K562 (cell line): ENCODE data around the gene MAGEA1. TPM values are rescaled to one million over a fixed set of nuclear protein-coding genes. Genes with fewer than 3 reads are reported as not detected.

Experiments
- FOS ChIP-seq: IDR thresholded peaks from 3 replicates; pipeline ENCODE4 v1.6.1; 2011; ENCODE audit not compliant: insufficient read length; ENCODE audit errors: extremely low read depth
- FOXK2 ChIP-seq, 2 experiments: fragments of 450-650 bp; IDR thresholded peaks in 1 of 2; conservative IDR thresholded peaks in 1 of 2; 2 replicates each; pipeline ENCODE4 v1.6.1; 2016; ENCODE audit warnings: low read depth in 2 of 2, mild to moderate bottlenecking in 1 of 2
- NR2C2 ChIP-seq, 2 experiments: fragments of 200-800 bp in 1 of 2; sonication (Bioruptor generic) in 1 of 2; sonication (generic) in 1 of 2; formaldehyde crosslinking in 1 of 2; IDR thresholded peaks; 2 replicates each; pipeline versions ENCODE4 v1.6.1 to v1.8.0; 2016 to 2022; ENCODE audit warnings: mild to moderate bottlenecking in 1 of 2, missing compliant biosample characterization in 1 of 2, missing genetic modification characterization in 1 of 2, missing genetic modification reagents in 1 of 2
- RBM22 ChIP-seq: fragments of 200-400 bp; formaldehyde crosslinking; IDR thresholded peaks from 2 replicates; pipeline ENCODE4 v1.6.1; 2018; ENCODE audit warnings: low read length, low read depth; ENCODE audit not compliant: poor library complexity, severe bottlenecking
- ZNF609 ChIP-seq: sonication (generic); formaldehyde crosslinking; IDR thresholded peaks from 2 replicates; pipeline ENCODE4 v1.8.1; 2023; ENCODE audit warnings: missing genetic modification reagents, mild to moderate bottlenecking, borderline replicate concordance
- ZNF77 ChIP-seq: fragments of 250-450 bp; sonication (Bioruptor Pico); IDR thresholded peaks from 2 replicates; pipeline ENCODE4 v1.5.0; 2020
- polyA plus RNA-seq, 8 experiments: library from polyadenylated mRNA; depleted of rRNA in 4 of 8; stranded (reverse) in 5 of 8; unstranded in 3 of 8; fragments of >200 nt; fragmentation: Nextera tagmentation in 2 of 8; fragmentation: Illumina TruSeq in 1 of 8; extraction: Ambion mirVana in 2 of 8; extraction: Trizol in 1 of 8; gene quantifications; 2 replicates each; pipeline versions ENCODE4 v1.2.1 to v1.2.3, GENCODE V29; 2011 to 2014; ENCODE audit warnings: inconsistent platforms in 1 of 8, missing spikeins in 1 of 8
- total RNA-seq, 7 experiments: library from RNA; depleted of rRNA in 6 of 7; stranded (reverse); fragments of >200 nt in 6 of 7; fragmentation: Illumina TruSeq in 2 of 7; extraction: Trizol in 2 of 7; gene quantifications; 2 replicates each; pipeline versions ENCODE4 v1.2.1 to v1.2.3, GENCODE V29; 2011 to 2021; ENCODE audit warnings: low replicate concordance in 1 of 7
- TF ChIP-seq, protein P1 (sequence below), 2 experiments: fragments of 450-650 bp; IDR thresholded peaks; 2 replicates each; pipeline ENCODE4 v1.6.1; 2016; ENCODE audit warnings: mild to moderate bottlenecking in 2 of 2, borderline replicate concordance in 1 of 2, low read depth in 1 of 2, moderate library complexity in 1 of 2
- TF ChIP-seq, protein P2 (sequence below): fragments of 450-650 bp; conservative IDR thresholded peaks from 2 replicates; pipeline ENCODE4 v1.6.1; 2016; ENCODE audit warnings: missing genetic modification characterization, low read depth, mild to moderate bottlenecking, control low read depth, missing compliant biosample characterization

The MAGEA1 gene
- total and polyA plus RNA-seq, 9 of the 15 experiments (the other 6 are each of a cell fraction or from before 2014, with no cell fraction given) = 10.2 to 57.9 (median 44.1) TPM

DNA sequence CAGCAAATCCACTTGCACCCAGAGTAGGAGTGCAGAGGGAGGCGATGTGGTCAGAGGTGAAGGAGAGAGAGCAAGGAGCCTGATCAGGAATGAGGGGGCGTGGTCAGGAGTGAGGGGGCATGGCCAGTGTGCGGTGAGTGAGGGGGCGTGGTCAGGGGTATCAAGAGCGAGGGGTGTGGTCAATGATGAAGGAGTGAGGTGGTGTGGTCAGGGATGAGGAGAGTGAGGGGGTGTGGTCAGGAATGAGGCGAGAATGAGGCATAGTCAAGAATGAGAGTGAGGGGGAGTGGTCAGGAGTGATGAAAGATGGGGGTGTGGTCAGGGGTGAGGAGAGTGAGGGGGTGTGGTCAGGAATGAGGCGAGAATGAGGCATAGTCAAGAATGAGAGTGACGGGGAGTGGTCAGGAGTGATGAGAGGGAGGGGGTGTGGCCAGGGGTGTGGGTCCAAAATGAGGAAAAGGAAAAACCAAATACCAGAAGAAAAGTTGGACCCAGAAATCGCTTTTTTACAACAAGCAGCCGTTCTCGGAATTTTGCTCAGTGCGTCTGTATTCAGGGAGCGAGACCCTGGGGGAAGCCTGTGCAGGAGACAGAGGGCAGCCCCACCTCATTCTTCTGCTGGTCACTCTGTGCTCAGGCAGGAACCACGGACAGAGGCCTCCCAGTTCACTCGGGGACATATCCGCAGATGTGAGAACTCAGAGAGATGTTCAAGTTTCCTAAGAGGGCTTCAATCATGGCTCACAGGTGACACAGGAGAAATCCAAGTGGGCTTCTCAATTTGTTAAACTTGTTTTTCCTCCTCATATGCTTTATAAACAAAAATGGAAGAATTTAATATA lies 47.5 kb downstream of the MAGEA1 start (continued):
- TF ChIP-seq, protein P1, sequence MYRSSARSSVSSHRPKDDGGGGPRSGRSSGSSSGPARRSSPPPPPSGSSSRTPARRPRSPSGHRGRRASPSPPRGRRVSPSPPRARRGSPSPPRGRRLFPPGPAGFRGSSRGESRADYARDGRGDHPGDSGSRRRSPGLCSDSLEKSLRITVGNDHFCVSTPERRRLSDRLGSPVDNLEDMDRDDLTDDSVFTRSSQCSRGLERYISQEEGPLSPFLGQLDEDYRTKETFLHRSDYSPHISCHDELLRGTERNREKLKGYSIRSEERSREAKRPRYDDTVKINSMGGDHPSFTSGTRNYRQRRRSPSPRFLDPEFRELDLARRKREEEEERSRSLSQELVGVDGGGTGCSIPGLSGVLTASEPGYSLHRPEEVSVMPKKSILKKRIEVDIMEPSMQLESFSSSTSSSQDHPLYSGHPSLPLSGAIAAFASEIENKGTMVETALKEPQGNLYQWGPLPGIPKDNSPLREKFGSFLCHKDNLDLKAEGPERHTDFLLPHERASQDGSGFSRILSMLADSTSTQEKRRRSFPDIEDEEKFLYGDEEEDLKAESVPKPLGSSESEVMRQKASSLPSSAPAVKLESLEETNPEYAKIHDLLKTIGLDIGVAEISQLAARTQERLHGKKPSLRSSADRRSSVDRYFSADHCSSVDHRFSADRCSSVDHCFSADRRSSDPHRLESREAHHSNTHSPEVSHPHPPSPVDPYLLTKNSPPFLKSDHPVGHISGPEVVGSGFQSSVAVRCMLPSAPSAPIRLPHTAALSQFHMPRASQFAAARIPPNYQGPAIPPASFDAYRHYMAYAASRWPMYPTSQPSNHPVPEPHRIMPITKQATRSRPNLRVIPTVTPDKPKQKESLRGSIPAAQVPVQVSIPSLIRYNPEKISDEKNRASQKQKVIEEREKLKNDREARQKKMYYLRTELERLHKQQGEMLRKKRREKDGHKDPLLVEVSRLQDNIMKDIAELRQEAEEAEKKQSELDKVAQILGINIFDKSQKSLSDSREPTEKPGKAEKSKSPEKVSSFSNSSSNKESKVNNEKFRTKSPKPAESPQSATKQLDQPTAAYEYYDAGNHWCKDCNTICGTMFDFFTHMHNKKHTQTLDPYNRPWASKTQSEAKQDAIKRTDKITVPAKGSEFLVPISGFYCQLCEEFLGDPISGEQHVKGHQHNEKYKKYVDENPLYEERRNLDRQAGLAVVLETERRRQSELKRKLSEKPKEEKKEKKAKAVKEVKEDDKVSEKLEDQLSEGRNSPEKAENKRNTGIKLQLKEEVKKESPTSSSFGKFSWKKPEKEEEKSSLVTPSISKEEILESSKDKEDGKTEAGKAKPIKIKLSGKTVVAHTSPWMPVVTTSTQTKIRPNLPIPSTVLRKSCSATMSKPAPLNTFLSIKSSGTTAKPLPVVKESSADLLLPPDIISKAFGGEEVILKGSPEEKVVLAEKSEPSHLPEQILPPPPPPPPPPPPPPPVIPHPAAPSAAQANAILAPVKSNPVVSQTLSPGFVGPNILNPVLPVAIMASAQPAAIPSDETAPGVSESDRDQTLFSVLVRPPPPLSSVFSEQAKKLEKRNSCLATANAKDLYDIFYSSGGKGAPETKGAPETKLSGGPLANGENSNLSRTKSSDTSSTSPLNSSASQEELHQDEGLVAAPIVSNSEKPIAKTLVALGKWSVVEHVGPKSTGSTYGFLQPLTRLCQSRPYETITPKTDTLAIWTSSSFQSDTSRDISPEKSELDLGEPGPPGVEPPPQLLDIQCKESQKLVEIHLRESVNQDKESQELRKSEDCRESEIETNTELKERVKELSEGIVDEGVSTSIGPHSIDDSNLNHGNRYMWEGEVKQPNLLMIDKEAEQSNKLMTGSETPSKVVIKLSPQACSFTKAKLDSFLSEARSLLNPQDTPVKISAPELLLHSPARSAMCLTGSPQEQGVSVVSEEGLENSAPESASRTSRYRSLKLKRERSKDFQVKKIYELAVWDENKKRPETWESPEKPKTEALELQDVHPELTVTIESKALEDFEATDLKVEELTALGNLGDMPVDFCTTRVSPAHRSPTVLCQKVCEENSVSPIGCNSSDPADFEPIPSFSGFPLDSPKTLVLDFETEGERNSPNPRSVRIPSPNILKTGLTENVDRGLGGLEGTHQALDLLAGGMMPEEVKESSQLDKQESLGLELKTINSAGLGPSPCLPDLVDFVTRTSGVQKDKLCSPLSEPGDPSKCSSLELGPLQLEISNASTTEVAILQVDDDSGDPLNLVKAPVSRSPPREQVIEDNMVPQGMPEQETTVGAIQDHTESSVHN (IDR thresholded peaks at IDR 0.05; ENCODE audit: borderline replicate concordance in 1 of 2, low read depth in 1 of 2) = 0 out of 4 replicates have a peak, but pooled peaks of 1 of the 2 experiments have one; percentile 48
- TF ChIP-seq ZNF77 (no peak), NR2C2 (CRISPR knock-in tag; IDR thresholded peaks at IDR 0.05) (no peak), NR2C2 (tag; IDR thresholded peaks at IDR 0.05) (0 out of 2 replicates have a peak, but pooled peaks have one; percentile 17), FOXK2 (conservative IDR thresholded peaks at IDR 0.05 in 1 of 2, IDR thresholded peaks at IDR 0.05 in 1 of 2; ENCODE audit: low read depth in 2 of 2) (peak; percentile 74 to 75), FOS (no peak), RBM22 (no peak), ZNF609 (CRISPR knock-in tag) (no peak)
- TF ChIP-seq, protein P2, sequence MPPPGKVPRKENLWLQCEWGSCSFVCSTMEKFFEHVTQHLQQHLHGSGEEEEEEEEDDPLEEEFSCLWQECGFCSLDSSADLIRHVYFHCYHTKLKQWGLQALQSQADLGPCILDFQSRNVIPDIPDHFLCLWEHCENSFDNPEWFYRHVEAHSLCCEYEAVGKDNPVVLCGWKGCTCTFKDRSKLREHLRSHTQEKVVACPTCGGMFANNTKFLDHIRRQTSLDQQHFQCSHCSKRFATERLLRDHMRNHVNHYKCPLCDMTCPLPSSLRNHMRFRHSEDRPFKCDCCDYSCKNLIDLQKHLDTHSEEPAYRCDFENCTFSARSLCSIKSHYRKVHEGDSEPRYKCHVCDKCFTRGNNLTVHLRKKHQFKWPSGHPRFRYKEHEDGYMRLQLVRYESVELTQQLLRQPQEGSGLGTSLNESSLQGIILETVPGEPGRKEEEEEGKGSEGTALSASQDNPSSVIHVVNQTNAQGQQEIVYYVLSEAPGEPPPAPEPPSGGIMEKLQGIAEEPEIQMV (tag) = no peak
